GM23338 (cell line): ENCODE results near the gene SLCO3A1. TPM values are rescaled to one million over a fixed set of nuclear protein-coding genes. Genes with fewer than 3 reads are reported as not detected.

Experiments used
- ATAC-seq: fragments of 200-7000 bp; cut with Tn5 transposase; 3 replicates; pipeline ENCODE4 v1.9.1; 2020
- DNase-seq: peaks from one replicate; pipeline ENCODE4 v3.0.0-alpha.2; 2015; ENCODE audit warnings: low spot score
- H2AFZ ChIP-seq: fragments of 200-600 bp; sonication (generic); 2 replicates; pipeline ENCODE4 v1.8.0; 2016; ENCODE audit warnings: antibody characterized with exemption, mild to moderate bottlenecking, moderate library complexity
- H3F3A ChIP-seq: fragments of 200-600 bp; sonication (generic); replicated peaks from 2 replicates; pipeline ENCODE4 v1.8.0; 2017; ENCODE audit warnings: antibody characterized with exemption, mixed run types, low read depth
- H3K27ac ChIP-seq: fragments of 200-600 bp; sonication (generic); 2 replicates; pipeline ENCODE4 v1.6.1; 2016; ENCODE audit warnings: low read depth
- H3K27me3 ChIP-seq: fragments of 200-600 bp; sonication (generic); 2 replicates; pipeline ENCODE4 v1.8.0; 2016; ENCODE audit warnings: mild to moderate bottlenecking, mixed run types, moderate library complexity; ENCODE audit not compliant: insufficient read depth
- H3K36me3 ChIP-seq: fragments of 200-600 bp; sonication (generic); 2 replicates; pipeline ENCODE4 v1.8.0; 2016; ENCODE audit warnings: mild to moderate bottlenecking; ENCODE audit not compliant: insufficient read depth
- H3K4me1 ChIP-seq: fragments of 200-600 bp; sonication (generic); 2 replicates; pipeline ENCODE4 v1.8.0; 2016; ENCODE audit warnings: mild to moderate bottlenecking, moderate library complexity; ENCODE audit not compliant: insufficient read depth
- H3K4me2 ChIP-seq: fragments of 200-600 bp; sonication (generic); 2 replicates; pipeline ENCODE4 v1.7.1; 2017; ENCODE audit warnings: mixed run types
- H3K4me3 ChIP-seq: fragments of 200-600 bp; sonication (generic); 2 replicates; pipeline ENCODE4 v1.6.1; 2016; ENCODE audit warnings: mixed run types
- H3K79me2 ChIP-seq: fragments of 200-600 bp; sonication (generic); replicated peaks from 2 replicates; pipeline ENCODE4 v1.8.0; 2017; ENCODE audit warnings: mild to moderate bottlenecking; ENCODE audit not compliant: insufficient read depth
- H3K9me2 ChIP-seq: fragments of 200-600 bp; sonication (generic); 2 replicates; pipeline ENCODE4 v1.8.0; 2017; ENCODE audit not compliant: insufficient read depth
- H4K20me1 ChIP-seq: fragments of 200-600 bp; sonication (generic); replicated peaks from 2 replicates; pipeline ENCODE4 v1.8.0; 2017; ENCODE audit warnings: mild to moderate bottlenecking; ENCODE audit not compliant: insufficient read depth
- H3K27ac Mint-ChIP-seq: 2 replicates; pipeline ENCODE4 v1.8.0; 2020; ENCODE audit warnings: inconsistent platforms, mild to moderate bottlenecking, moderate library complexity, mixed read lengths
- H3K27me3 Mint-ChIP-seq: 3 replicates; pipeline ENCODE4 v1.8.0; 2022; ENCODE audit warnings: low read depth, mild to moderate bottlenecking, moderate library complexity, mixed read lengths, inconsistent platforms; ENCODE audit not compliant: insufficient read depth, poor library complexity
- H3K36me3 Mint-ChIP-seq: 3 replicates; pipeline ENCODE4 v1.8.0; 2021; ENCODE audit warnings: low read depth, mild to moderate bottlenecking, inconsistent platforms, moderate library complexity, mixed read lengths
- H3K4me1 Mint-ChIP-seq: 3 replicates; pipeline ENCODE4 v1.8.0; 2020; ENCODE audit warnings: mild to moderate bottlenecking, inconsistent platforms, mixed read lengths
- H3K4me3 Mint-ChIP-seq: 3 replicates; pipeline ENCODE4 v1.8.0; 2021; ENCODE audit warnings: moderate library complexity, mild to moderate bottlenecking, inconsistent platforms, mixed read lengths
- H3K9me3 Mint-ChIP-seq: 3 replicates; pipeline ENCODE4 v1.8.0; 2020; ENCODE audit warnings: moderate library complexity, mild to moderate bottlenecking, inconsistent platforms, mixed read lengths
- EZH2 ChIP-seq: fragments of 200-600 bp; sonication (generic); IDR thresholded peaks from one replicate; pipeline ENCODE4 v1.8.0; 2017; ENCODE audit warnings: antibody characterized with exemption, mild to moderate bottlenecking, low read depth; ENCODE audit not compliant: unreplicated experiment
- JUNB ChIP-seq: IDR thresholded peaks from one replicate; pipeline ENCODE4 v1.6.1; 2016; ENCODE audit warnings: antibody characterized with exemption; ENCODE audit not compliant: unreplicated experiment
- ZNF331 ChIP-seq: fragments of 250-450 bp; sonication (Bioruptor Pico); IDR thresholded peaks from 2 replicates; pipeline ENCODE4 v1.5.0; 2020; ENCODE audit warnings: low read depth, mild to moderate bottlenecking, moderate library complexity
- polyA plus RNA-seq: library from polyadenylated mRNA; unstranded; fragments of >200 nt; fragmentation: Nextera tagmentation; extraction: Ambion mirVana; gene quantifications from 2 replicates; pipeline ENCODE4 v1.2.1, GENCODE V29; 2016
- total RNA-seq: library from RNA; depleted of rRNA; stranded (reverse); fragments of >200 nt; shearing (Covaris generic); gene quantifications from 2 replicates; pipeline ENCODE4 v1.2.3, GENCODE V29; 2014
- TF ChIP-seq, protein P1 (sequence below): IDR thresholded peaks from 2 replicates; pipeline ENCODE4 v1.6.1; 2016; ENCODE audit warnings: antibody characterized with exemption
- TF ChIP-seq, protein P2 (sequence below), 2 experiments: fragments of 200-600 bp in 1 of 2; sonication (generic) in 1 of 2; conservative IDR thresholded peaks; 2 replicates each; pipeline versions ENCODE4 v1.5.1 to v1.6.1; 2016 to 2017; ENCODE audit warnings: antibody characterized with exemption in 2 of 2, low read depth in 2 of 2, mild to moderate bottlenecking in 2 of 2, moderate library complexity in 1 of 2
- TF ChIP-seq, protein P3 (sequence below): fragments of 250-450 bp; sonication (Bioruptor Pico); IDR thresholded peaks from 2 replicates; pipeline ENCODE4 v1.5.0; 2020; ENCODE audit warnings: mild to moderate bottlenecking, moderate library complexity

SLCO3A1 gene
- total and polyA plus RNA-seq, 2 experiments from 2014 or later = 7.3 to 9.4 TPM

DNA sequence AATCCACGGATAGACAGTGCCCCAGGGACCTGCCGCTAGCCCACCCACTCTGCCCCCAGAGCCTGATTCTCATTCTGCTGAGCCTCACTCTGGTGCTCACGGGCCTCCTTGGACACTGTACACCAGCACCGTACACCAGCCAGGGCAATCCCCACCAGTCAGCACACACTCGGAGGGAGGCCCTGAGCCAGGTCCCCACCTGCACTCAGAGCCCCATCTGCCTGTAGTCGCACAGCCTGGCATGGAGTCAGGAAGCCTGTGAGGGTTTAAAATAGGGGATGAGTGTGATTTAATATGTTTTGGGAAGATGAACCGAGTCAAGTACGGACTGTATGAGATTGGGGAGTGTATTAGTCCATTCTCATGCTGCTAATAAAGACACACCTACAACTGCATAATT, 223.0 kb downstream of the SLCO3A1 start (continued):
- TF ChIP-seq, protein P1, sequence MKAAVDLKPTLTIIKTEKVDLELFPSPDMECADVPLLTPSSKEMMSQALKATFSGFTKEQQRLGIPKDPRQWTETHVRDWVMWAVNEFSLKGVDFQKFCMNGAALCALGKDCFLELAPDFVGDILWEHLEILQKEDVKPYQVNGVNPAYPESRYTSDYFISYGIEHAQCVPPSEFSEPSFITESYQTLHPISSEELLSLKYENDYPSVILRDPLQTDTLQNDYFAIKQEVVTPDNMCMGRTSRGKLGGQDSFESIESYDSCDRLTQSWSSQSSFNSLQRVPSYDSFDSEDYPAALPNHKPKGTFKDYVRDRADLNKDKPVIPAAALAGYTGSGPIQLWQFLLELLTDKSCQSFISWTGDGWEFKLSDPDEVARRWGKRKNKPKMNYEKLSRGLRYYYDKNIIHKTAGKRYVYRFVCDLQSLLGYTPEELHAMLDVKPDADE = no peak
- no peak for TF ChIP-seq JUNB

DNA sequence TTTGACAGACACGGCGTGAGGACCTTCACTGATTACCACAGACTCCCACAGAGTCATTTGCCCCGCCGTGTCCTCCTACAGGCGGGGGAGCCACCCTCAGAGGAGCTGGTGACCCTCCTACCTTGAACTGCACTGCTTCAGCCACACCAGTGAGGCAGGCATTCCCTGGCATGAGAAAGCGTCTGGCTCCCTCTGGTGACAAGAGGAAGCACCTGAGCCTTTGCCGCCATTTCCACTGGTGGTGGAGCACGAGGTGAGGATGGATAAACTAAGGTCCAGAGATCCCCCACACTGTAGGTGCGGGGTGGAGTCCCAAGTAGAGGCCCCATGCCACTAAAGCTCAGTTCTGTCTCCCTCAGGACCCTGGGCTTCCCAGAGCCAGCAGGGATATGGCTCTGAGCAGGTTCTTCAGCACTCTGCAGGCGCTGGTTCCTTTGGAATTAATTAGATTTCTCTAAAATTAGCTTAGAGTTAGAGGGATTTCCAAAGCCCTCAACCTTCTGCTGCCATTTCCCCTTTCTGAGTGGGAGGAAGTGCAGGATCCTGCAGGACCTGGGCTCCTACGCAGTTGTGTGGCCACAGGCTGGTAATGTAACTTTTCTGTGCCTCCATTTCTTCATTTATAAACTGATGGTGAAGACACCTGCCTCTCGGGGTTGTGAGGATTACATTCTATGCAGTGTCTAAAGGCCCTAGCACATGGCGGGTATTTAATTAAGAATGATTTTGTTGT, 224.0 kb downstream of the SLCO3A1 start:
- no peak overlapping the region for H3K4me2 ChIP-seq
- no peaks in the 10 kb centered on the region for H3K4me1 ChIP-seq
- no peaks in the 10 kb centered on the region for H3K9me2 ChIP-seq
- no peak overlapping the region for H3K4me3 ChIP-seq
- H3F3A ChIP-seq = no peaks in the 10 kb centered on the region
- no peaks in the 10 kb centered on the region for H3K79me2 ChIP-seq
- TF ChIP-seq, protein P2, sequence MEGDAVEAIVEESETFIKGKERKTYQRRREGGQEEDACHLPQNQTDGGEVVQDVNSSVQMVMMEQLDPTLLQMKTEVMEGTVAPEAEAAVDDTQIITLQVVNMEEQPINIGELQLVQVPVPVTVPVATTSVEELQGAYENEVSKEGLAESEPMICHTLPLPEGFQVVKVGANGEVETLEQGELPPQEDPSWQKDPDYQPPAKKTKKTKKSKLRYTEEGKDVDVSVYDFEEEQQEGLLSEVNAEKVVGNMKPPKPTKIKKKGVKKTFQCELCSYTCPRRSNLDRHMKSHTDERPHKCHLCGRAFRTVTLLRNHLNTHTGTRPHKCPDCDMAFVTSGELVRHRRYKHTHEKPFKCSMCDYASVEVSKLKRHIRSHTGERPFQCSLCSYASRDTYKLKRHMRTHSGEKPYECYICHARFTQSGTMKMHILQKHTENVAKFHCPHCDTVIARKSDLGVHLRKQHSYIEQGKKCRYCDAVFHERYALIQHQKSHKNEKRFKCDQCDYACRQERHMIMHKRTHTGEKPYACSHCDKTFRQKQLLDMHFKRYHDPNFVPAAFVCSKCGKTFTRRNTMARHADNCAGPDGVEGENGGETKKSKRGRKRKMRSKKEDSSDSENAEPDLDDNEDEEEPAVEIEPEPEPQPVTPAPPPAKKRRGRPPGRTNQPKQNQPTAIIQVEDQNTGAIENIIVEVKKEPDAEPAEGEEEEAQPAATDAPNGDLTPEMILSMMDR (conservative IDR thresholded peaks at IDR 0.05; ENCODE audit: low read depth in 2 of 2) = peak; percentile 80 to 99
- TF ChIP-seq ZNF331 (CRISPR knock-in tag) = no peak
- Mint-ChIP-seq H3K27ac (no peak overlapping the region), H3K27me3 (peaks cover 6% of the 10 kb centered on the region), H3K4me1 (peaks cover 6% of the 10 kb centered on the region), H3K9me3 (no peaks in the 10 kb centered on the region), H3K36me3 (no peaks in the 10 kb centered on the region), H3K4me3 (no peak overlapping the region)
- ATAC-seq = peak; percentile 85
- H3K27ac ChIP-seq = no peak overlapping the region
- peak; percentile 91 for DNase-seq
- H3K36me3 ChIP-seq = no peaks in the 10 kb centered on the region
- no peaks in the 10 kb centered on the region for H3K27me3 ChIP-seq
- no peaks in the 10 kb centered on the region; the same call in 1 of the 2 replicates for H4K20me1 ChIP-seq
- H2AFZ ChIP-seq = no peak overlapping the region

DNA sequence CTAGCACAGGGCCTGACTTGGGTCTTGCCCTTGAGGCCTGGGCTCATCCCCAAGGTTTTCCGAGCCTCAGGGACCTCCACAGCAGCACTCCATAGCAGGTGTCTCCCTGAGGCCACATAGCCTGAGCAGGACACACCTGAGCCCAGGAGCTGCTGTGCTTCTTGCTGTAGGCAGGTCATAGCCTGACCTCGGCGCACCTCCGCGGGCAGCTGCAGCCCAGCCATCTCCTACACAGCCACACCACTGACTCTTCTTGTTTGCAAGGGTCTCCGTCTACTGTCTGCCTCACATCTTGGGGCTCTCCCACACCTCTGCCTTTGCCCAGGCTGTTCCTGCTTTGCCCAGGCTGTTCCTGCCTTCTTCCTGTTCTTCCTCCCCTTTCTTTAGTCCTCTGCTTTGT, 224.8 kb downstream of the SLCO3A1 start:
- no peak overlapping the region for H3K4me2 ChIP-seq
- H3K9me2 ChIP-seq = no peaks in the 10 kb centered on the region
- no peaks in the 10 kb centered on the region for H3K36me3 ChIP-seq
- H3K4me3 ChIP-seq = no peak overlapping the region
- Mint-ChIP-seq H3K27ac (no peak overlapping the region), H3K9me3 (no peaks in the 10 kb centered on the region), H3K4me3 (no peak overlapping the region), H3K4me1 (peaks cover 6% of the 10 kb centered on the region), H3K36me3 (no peaks in the 10 kb centered on the region), H3K27me3 (peaks cover 6% of the 10 kb centered on the region)
- no peaks in the 10 kb centered on the region for H3K79me2 ChIP-seq
- ATAC-seq (no peak), DNase-seq (no peak)
- no peak overlapping the region for H2AFZ ChIP-seq
- no peaks in the 10 kb centered on the region; the same call in 1 of the 2 replicates for H4K20me1 ChIP-seq
- no peaks in the 10 kb centered on the region for H3K4me1 ChIP-seq
- H3K27ac ChIP-seq = no peak overlapping the region
- no peaks in the 10 kb centered on the region for H3K27me3 ChIP-seq
- H3F3A ChIP-seq = no peaks in the 10 kb centered on the region
- TF ChIP-seq EZH2 = no peak
- no peak for TF ChIP-seq ZNF331 (CRISPR knock-in tag)
- TF ChIP-seq, protein P3, sequence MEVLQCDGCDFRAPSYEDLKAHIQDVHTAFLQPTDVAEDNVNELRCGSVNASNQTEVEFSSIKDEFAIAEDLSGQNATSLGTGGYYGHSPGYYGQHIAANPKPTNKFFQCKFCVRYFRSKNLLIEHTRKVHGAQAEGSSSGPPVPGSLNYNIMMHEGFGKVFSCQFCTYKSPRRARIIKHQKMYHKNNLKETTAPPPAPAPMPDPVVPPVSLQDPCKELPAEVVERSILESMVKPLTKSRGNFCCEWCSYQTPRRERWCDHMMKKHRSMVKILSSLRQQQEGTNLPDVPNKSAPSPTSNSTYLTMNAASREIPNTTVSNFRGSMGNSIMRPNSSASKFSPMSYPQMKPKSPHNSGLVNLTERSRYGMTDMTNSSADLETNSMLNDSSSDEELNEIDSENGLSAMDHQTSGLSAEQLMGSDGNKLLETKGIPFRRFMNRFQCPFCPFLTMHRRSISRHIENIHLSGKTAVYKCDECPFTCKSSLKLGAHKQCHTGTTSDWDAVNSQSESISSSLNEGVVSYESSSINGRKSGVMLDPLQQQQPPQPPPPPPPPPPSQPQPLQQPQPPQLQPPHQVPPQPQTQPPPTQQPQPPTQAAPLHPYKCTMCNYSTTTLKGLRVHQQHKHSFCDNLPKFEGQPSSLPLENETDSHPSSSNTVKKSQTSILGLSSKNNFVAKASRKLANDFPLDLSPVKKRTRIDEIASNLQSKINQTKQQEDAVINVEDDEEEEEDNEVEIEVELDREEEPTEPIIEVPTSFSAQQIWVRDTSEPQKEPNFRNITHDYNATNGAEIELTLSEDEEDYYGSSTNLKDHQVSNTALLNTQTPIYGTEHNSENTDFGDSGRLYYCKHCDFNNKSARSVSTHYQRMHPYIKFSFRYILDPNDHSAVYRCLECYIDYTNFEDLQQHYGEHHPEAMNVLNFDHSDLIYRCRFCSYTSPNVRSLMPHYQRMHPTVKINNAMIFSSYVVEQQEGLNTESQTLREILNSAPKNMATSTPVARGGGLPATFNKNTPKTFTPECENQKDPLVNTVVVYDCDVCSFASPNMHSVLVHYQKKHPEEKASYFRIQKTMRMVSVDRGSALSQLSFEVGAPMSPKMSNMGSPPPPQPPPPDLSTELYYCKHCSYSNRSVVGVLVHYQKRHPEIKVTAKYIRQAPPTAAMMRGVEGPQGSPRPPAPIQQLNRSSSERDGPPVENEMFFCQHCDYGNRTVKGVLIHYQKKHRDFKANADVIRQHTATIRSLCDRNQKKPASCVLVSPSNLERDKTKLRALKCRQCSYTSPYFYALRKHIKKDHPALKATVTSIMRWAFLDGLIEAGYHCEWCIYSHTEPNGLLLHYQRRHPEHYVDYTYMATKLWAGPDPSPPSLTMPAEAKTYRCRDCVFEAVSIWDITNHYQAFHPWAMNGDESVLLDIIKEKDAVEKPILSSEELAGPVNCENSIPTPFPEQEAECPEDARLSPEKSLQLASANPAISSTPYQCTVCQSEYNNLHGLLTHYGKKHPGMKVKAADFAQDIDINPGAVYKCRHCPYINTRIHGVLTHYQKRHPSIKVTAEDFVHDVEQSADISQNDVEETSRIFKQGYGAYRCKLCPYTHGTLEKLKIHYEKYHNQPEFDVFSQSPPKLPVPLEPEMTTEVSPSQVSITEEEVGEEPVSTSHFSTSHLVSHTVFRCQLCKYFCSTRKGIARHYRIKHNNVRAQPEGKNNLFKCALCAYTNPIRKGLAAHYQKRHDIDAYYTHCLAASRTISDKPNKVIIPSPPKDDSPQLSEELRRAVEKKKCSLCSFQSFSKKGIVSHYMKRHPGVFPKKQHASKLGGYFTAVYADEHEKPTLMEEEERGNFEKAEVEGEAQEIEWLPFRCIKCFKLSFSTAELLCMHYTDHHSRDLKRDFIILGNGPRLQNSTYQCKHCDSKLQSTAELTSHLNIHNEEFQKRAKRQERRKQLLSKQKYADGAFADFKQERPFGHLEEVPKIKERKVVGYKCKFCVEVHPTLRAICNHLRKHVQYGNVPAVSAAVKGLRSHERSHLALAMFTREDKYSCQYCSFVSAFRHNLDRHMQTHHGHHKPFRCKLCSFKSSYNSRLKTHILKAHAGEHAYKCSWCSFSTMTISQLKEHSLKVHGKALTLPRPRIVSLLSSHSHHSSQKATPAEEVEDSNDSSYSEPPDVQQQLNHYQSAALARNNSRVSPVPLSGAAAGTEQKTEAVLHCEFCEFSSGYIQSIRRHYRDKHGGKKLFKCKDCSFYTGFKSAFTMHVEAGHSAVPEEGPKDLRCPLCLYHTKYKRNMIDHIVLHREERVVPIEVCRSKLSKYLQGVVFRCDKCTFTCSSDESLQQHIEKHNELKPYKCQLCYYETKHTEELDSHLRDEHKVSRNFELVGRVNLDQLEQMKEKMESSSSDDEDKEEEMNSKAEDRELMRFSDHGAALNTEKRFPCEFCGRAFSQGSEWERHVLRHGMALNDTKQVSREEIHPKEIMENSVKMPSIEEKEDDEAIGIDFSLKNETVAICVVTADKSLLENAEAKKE (CRISPR knock-in tag) = no peak
